CD14-positive monocyte (primary cell): ENCODE measurements around the gene SGCD. TPM values are rescaled to one million over a fixed set of nuclear protein-coding genes. Genes with fewer than 3 reads are reported as not detected.

Source experiments
- DNase-seq, 3 donors: peaks; one replicate each; pipeline ENCODE4 v3.0.0-alpha.2; 2011 to 2022
- H2AFZ ChIP-seq: 2 replicates; pipeline ENCODE4 v1.6.0; 2012; ENCODE audit warnings: mild to moderate bottlenecking, low read depth, low read length, inconsistent platforms; ENCODE audit not compliant: insufficient read depth, poor library complexity, severe bottlenecking
- H3K27ac ChIP-seq, 2 donors: 1 replicate in 1 of 2; 2 replicates in 1 of 2; pipeline ENCODE4 v1.5.1; 2012 to 2013; ENCODE audit warnings: low read length in 2 of 2, control low read depth in 1 of 2, inconsistent platforms in 1 of 2, low read depth in 1 of 2, mild to moderate bottlenecking in 1 of 2
- H3K27me3 ChIP-seq, 2 donors: one replicate each; pipeline versions ENCODE4 v1.6.0 to v1.6.1; 2011 to 2013; ENCODE audit warnings: low read length in 2 of 2; ENCODE audit not compliant: control insufficient read depth in 2 of 2, insufficient read depth in 2 of 2
- H3K36me3 ChIP-seq, 2 donors: replicated peaks in 1 of 2; 1 replicate in 1 of 2; 2 replicates in 1 of 2; pipeline versions ENCODE4 v1.5.1 to v1.6.1; 2012 to 2013; ENCODE audit warnings: low read length in 2 of 2, control low read depth in 1 of 2, inconsistent platforms in 1 of 2, mild to moderate bottlenecking in 1 of 2; ENCODE audit not compliant: insufficient read depth in 2 of 2, control insufficient read depth in 1 of 2
- H3K4me1 ChIP-seq, 2 donors: 1 replicate in 1 of 2; 2 replicates in 1 of 2; pipeline versions ENCODE4 v1.5.1 to v1.6.1; 2012 to 2013; ENCODE audit warnings: low read length in 2 of 2, control low read depth in 1 of 2, inconsistent platforms in 1 of 2, mild to moderate bottlenecking in 1 of 2, moderate library complexity in 1 of 2; ENCODE audit not compliant: insufficient read depth in 2 of 2, control insufficient read depth in 1 of 2
- H3K4me2 ChIP-seq: replicated peaks from 2 replicates; pipeline ENCODE3; 2012; ENCODE audit warnings: low read length, moderate library complexity, mild to moderate bottlenecking; ENCODE audit not compliant: poor library complexity, severe bottlenecking; ENCODE audit errors: extremely low read depth
- H3K4me3 ChIP-seq, 3 experiments: fragments of 200-600 bp in 1 of 3; sonication (generic) in 1 of 3; replicated peaks in 1 of 3; 1 replicate in 2 of 3; 2 replicates in 1 of 3; pipeline ENCODE4 v1.5.1; 2011 to 2013; ENCODE audit warnings: low read length in 3 of 3, mild to moderate bottlenecking in 3 of 3, control low read depth in 2 of 3, low read depth in 2 of 3, inconsistent platforms in 1 of 3, moderate library complexity in 1 of 3
- H3K79me2 ChIP-seq: 2 replicates; pipeline ENCODE4 v1.6.0; 2012; ENCODE audit warnings: mild to moderate bottlenecking, control low read depth, inconsistent platforms, low read length, moderate library complexity; ENCODE audit not compliant: insufficient read depth
- H3K9ac ChIP-seq: 2 replicates; pipeline ENCODE4 v1.6.0; 2017; ENCODE audit warnings: low read length, mild to moderate bottlenecking; ENCODE audit not compliant: insufficient read depth, poor library complexity, severe bottlenecking
- H3K9me3 ChIP-seq, 2 donors: replicated peaks in 1 of 2; 1 replicate in 1 of 2; 2 replicates in 1 of 2; pipeline versions ENCODE4 v1.5.1 to v1.6.1; 2012 to 2013; ENCODE audit warnings: low read length in 2 of 2, control low read depth in 1 of 2; ENCODE audit not compliant: control insufficient read depth in 1 of 2, insufficient read depth in 1 of 2
- H4K20me1 ChIP-seq: 2 replicates; pipeline ENCODE4 v1.6.0; 2012; ENCODE audit warnings: mild to moderate bottlenecking, low read length, control low read depth, moderate library complexity; ENCODE audit not compliant: insufficient read depth
- H3K27ac Mint-ChIP-seq, 7 donors: one replicate each; pipeline ENCODE4 v1.8.0; 2020; ENCODE audit warnings: mild to moderate bottlenecking in 7 of 7, mixed read lengths in 7 of 7, moderate library complexity in 6 of 7, inconsistent platforms in 2 of 7
- H3K27me3 Mint-ChIP-seq, 3 donors: one replicate each; pipeline ENCODE4 v1.8.0; 2021 to 2022; ENCODE audit warnings: low read depth in 3 of 3, mild to moderate bottlenecking in 3 of 3, mixed read lengths in 3 of 3, moderate library complexity in 3 of 3, inconsistent platforms in 1 of 3
- H3K36me3 Mint-ChIP-seq, 2 donors: one replicate each; pipeline ENCODE4 v1.8.0; 2020; ENCODE audit warnings: mixed read lengths in 2 of 2, inconsistent platforms in 1 of 2, mild to moderate bottlenecking in 1 of 2
- H3K4me1 Mint-ChIP-seq: one replicate; pipeline ENCODE4 v1.8.0; 2020; ENCODE audit warnings: mild to moderate bottlenecking, mixed read lengths
- H3K4me3 Mint-ChIP-seq, 2 donors: one replicate each; pipeline ENCODE4 v1.8.0; 2020; ENCODE audit warnings: mild to moderate bottlenecking in 2 of 2, mixed read lengths in 2 of 2, moderate library complexity in 1 of 2
- H3K9me3 Mint-ChIP-seq, 7 donors: one replicate each; pipeline ENCODE4 v1.8.0; 2020 to 2022; ENCODE audit warnings: mixed read lengths in 7 of 7, mild to moderate bottlenecking in 6 of 7, moderate library complexity in 6 of 7, inconsistent platforms in 2 of 7
- WGBS: methylation state at CpG from one replicate; pipeline ENCODE4 v1.1.5; 2013; ENCODE audit warnings: missing lambda C conversion rate; ENCODE audit not compliant: insufficient coverage; 5-methylcytosine and 5-hydroxymethylcytosine counted together
- intact Hi-C, 2 donors: fragments of 100-400 bp; cut with micrococcal nuclease; formaldehyde crosslinking; loops; one replicate each; pipeline versions ENCODE4 v1.15.0 to v1.15.1; 2023
- polyA plus RNA-seq, 3 donors: library from polyadenylated mRNA; depleted of rRNA in 1 of 3; unstranded in 2 of 3; stranded (reverse) in 1 of 3; fragments of 300-500 nt in 2 of 3; fragments of >200 nt in 1 of 3; fragmentation: Illumina TruSeq in 2 of 3; gene quantifications; 1 replicate in 2 of 3; 2 replicates in 1 of 3; pipeline ENCODE4 v1.2.3, GENCODE V29; 2012 to 2021
- TF ChIP-seq, protein P1 (sequence below): fragments of 200-600 bp; IDR thresholded peaks from one replicate; pipeline ENCODE4 v1.8.0; 2022; ENCODE audit warnings: antibody characterized with exemption, mild to moderate bottlenecking

The SGCD gene
- polyA plus RNA-seq, 3 donors: not detected

DNA sequence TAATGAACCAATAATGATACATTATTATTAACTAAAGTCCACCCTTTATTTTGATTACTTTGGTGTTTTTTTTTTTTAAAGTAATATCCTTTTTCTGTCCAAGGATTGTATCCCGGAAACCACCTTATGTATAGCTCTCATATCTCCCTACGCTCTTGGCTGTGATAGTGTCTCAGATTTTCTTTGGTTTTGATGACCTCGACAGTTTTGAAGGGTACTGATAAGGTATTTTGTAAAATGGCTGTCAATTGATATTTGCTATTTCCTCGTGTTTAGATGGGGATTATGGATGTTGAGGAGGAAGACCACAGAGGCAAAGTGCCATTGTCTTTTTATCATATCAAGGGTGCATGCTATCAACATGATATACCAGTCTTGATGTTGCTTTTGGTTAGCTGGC lies 259.0 kb downstream of the SGCD start:
- no peaks in the 10 kb centered on the region for H3K27me3 Mint-ChIP-seq
- H3K9me3 Mint-ChIP-seq: peaks cover 0 to 10% (median 3%) of the 10 kb centered on the region in 7 donors
- Histone ChIP-seq H3K9ac (no peak overlapping the region), H3K4me3 (no peak overlapping the region), H4K20me1 (no peaks in the 10 kb centered on the region), H2AFZ (no peak overlapping the region), H3K4me2 (no peak overlapping the region), H3K4me1 (no peaks in the 10 kb centered on the region), H3K27me3 (no peaks in the 10 kb centered on the region), H3K27ac (no peak overlapping the region), H3K36me3 (no peaks in the 10 kb centered on the region), H3K9me3 (peaks cover 0 to 9% of the 10 kb centered on the region in 2 donors), H3K79me2 (no peaks in the 10 kb centered on the region)
- no peaks in the 10 kb centered on the region for H3K4me1 Mint-ChIP-seq
- DNase-seq: no peak
- TF ChIP-seq, protein P1, sequence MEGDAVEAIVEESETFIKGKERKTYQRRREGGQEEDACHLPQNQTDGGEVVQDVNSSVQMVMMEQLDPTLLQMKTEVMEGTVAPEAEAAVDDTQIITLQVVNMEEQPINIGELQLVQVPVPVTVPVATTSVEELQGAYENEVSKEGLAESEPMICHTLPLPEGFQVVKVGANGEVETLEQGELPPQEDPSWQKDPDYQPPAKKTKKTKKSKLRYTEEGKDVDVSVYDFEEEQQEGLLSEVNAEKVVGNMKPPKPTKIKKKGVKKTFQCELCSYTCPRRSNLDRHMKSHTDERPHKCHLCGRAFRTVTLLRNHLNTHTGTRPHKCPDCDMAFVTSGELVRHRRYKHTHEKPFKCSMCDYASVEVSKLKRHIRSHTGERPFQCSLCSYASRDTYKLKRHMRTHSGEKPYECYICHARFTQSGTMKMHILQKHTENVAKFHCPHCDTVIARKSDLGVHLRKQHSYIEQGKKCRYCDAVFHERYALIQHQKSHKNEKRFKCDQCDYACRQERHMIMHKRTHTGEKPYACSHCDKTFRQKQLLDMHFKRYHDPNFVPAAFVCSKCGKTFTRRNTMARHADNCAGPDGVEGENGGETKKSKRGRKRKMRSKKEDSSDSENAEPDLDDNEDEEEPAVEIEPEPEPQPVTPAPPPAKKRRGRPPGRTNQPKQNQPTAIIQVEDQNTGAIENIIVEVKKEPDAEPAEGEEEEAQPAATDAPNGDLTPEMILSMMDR: no peak
- intact Hi-C loops: no loop called here
- WGBS: 100% methylated on average over 1 of the region's 4 CpGs
- no peak overlapping the region for H3K4me3 Mint-ChIP-seq
- H3K36me3 Mint-ChIP-seq: no peaks in the 10 kb centered on the region
- H3K27ac Mint-ChIP-seq: no peak overlapping the region

DNA sequence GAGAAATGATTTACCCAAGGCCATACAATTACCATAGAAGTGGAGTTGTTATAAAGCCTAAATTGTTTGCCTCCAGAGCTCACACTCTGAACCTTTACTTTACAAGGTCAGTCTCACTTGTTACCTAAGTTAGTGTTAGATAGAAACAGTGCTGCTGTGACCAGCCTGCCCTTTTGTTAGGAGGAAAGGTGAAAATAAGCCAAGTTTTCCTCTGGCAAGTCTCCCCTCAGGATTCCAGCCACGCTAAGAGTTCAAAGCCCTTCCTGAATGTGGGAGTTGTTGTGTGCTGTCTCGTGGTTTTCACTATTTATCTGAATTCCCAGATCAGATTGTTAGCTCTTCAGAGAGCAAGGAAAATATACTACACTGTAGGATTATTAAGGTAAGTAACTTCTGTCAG lies 260.0 kb downstream of the SGCD start:
- TF ChIP-seq, protein P1: no peak
- H3K4me1 Mint-ChIP-seq: no peaks in the 10 kb centered on the region
- H3K4me2 ChIP-seq: no peak overlapping the region
- H4K20me1 ChIP-seq: no peaks in the 10 kb centered on the region
- no peak overlapping the region for H3K4me3 ChIP-seq
- H3K27ac Mint-ChIP-seq: no peak overlapping the region
- intact Hi-C loops: no loop called here
- H3K9me3 Mint-ChIP-seq: peaks cover 0 to 5% (median 1%) of the 10 kb centered on the region in 7 donors
- H3K4me1 ChIP-seq: no peaks in the 10 kb centered on the region
- H3K27me3 ChIP-seq: no peaks in the 10 kb centered on the region
- H3K36me3 Mint-ChIP-seq: no peaks in the 10 kb centered on the region
- H3K27me3 Mint-ChIP-seq: no peaks in the 10 kb centered on the region
- no peaks in the 10 kb centered on the region for H3K36me3 ChIP-seq
- H3K9me3 ChIP-seq: no peaks in the 10 kb centered on the region
- no CpG with 5 or more reads among the region's 2 CpGs for WGBS
- H3K9ac ChIP-seq: no peak overlapping the region
- H3K79me2 ChIP-seq: no peaks in the 10 kb centered on the region
- H3K4me3 Mint-ChIP-seq: no peak overlapping the region
- H2AFZ ChIP-seq: no peak overlapping the region
- no peak overlapping the region for H3K27ac ChIP-seq
- DNase-seq: no peak
